ENCODE results near the gene SMIM41. TPM values are rescaled to one million over a fixed set of nuclear protein-coding genes. Genes with fewer than 3 reads are reported as not detected.

Gene SMIM41
- total RNA-seq, 6 experiments from 2014 or later = not detected

- no peak for DNase-seq
- peaks cover 38% of the 10 kb centered on the region for H3K27me3 Mint-ChIP-seq (ENCODE audit: insufficient read depth)
- no peaks in the 10 kb centered on the region for H3K36me3 Mint-ChIP-seq (ENCODE audit: low read depth)
- no peak overlapping the region for H3K27ac Mint-ChIP-seq
- no peak for TF ChIP-seq CTCF (IDR thresholded peaks at IDR 0.05)
- H3K4me3 Mint-ChIP-seq = no peak overlapping the region
- no peaks in the 10 kb centered on the region for H3K9me3 Mint-ChIP-seq
- H3K4me1 Mint-ChIP-seq (ENCODE audit: low read depth) = peaks cover 6% of the 10 kb centered on the region
These were observed 8.7 kb downstream of the SMIM41 start for GRCh38 chr12:52087961-52088820.

GRCh38 chr12:52089491-52089890, 10.0 kb downstream of the SMIM41 start:
- H3K9me3 Mint-ChIP-seq = no peaks in the 10 kb centered on the region
- no peaks in the 10 kb centered on the region for H3K36me3 Mint-ChIP-seq (ENCODE audit: low read depth)
- TF ChIP-seq CTCF (IDR thresholded peaks at IDR 0.05) = no peak
- no peaks in the 10 kb centered on the region for H3K4me1 Mint-ChIP-seq (ENCODE audit: low read depth)
- H3K4me3 Mint-ChIP-seq = no peak overlapping the region
- H3K27me3 Mint-ChIP-seq (ENCODE audit: insufficient read depth) = peaks cover 40% of the 10 kb centered on the region
- DNase-seq = no peak
- H3K27ac Mint-ChIP-seq = no peak overlapping the region

GRCh38 chr12:52090291-52090690, 10.8 kb downstream of the SMIM41 start:
- Mint-ChIP-seq H3K4me3 (no peak overlapping the region), H3K36me3 (ENCODE audit: low read depth) (no peaks in the 10 kb centered on the region), H3K4me1 (ENCODE audit: low read depth) (no peaks in the 10 kb centered on the region), H3K27me3 (ENCODE audit: insufficient read depth) (peaks cover 39% of the 10 kb centered on the region), H3K27ac (no peak overlapping the region), H3K9me3 (no peaks in the 10 kb centered on the region)
- DNase-seq = no peak
- no peak for TF ChIP-seq CTCF (IDR thresholded peaks at IDR 0.05)

GRCh38 chr12:52091061-52091460, 11.6 kb downstream of the SMIM41 start:
- TF ChIP-seq CTCF (IDR thresholded peaks at IDR 0.05) = no peak
- Mint-ChIP-seq H3K36me3 (ENCODE audit: low read depth) (no peaks in the 10 kb centered on the region), H3K4me1 (ENCODE audit: low read depth) (no peaks in the 10 kb centered on the region), H3K9me3 (no peaks in the 10 kb centered on the region), H3K27ac (no peak overlapping the region), H3K27me3 (ENCODE audit: insufficient read depth) (peaks cover 39% of the 10 kb centered on the region), H3K4me3 (no peak overlapping the region)
- DNase-seq = no peak

- H3K27me3 Mint-ChIP-seq (ENCODE audit: insufficient read depth) = peaks cover 36% of the 10 kb centered on the region
- H3K4me3 Mint-ChIP-seq = no peak overlapping the region
- TF ChIP-seq CTCF (IDR thresholded peaks at IDR 0.05) = no peak
- H3K4me1 Mint-ChIP-seq (ENCODE audit: low read depth) = no peaks in the 10 kb centered on the region
- no peak for DNase-seq
- no peaks in the 10 kb centered on the region for H3K9me3 Mint-ChIP-seq
- no peaks in the 10 kb centered on the region for H3K36me3 Mint-ChIP-seq (ENCODE audit: low read depth)
- no peak overlapping the region for H3K27ac Mint-ChIP-seq
These were observed 12.4 kb downstream of the SMIM41 start for GRCh38 chr12:52091869-52092268.

All from HFFc6 (cell line).